ENCODE data around the gene SEMA5B.

DNA sequence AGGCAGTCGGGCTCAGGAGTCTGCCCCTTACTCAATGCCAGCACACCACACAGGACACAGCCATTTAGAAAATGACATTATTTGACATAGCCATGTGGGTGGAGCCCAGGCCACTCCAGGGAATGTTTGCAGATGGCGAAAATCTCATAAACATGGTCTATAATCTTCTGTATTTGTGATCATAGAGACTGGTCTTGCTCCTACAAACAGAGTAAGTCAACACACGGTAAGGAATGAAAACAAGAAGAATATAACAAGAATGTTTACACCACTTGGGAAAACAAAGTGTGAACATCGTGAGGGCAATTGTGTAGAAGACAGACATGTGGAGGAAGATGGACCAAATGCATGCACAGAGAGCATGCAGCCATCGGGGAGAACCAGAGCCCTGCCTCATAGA is 68.2 kb downstream of the SEMA5B start:
- TF ChIP-seq, protein P1, sequence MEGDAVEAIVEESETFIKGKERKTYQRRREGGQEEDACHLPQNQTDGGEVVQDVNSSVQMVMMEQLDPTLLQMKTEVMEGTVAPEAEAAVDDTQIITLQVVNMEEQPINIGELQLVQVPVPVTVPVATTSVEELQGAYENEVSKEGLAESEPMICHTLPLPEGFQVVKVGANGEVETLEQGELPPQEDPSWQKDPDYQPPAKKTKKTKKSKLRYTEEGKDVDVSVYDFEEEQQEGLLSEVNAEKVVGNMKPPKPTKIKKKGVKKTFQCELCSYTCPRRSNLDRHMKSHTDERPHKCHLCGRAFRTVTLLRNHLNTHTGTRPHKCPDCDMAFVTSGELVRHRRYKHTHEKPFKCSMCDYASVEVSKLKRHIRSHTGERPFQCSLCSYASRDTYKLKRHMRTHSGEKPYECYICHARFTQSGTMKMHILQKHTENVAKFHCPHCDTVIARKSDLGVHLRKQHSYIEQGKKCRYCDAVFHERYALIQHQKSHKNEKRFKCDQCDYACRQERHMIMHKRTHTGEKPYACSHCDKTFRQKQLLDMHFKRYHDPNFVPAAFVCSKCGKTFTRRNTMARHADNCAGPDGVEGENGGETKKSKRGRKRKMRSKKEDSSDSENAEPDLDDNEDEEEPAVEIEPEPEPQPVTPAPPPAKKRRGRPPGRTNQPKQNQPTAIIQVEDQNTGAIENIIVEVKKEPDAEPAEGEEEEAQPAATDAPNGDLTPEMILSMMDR (IDR thresholded peaks at IDR 0.05), result no peak
- no peak for TF ChIP-seq POLR2A (IDR thresholded peaks at IDR 0.05)
- TF ChIP-seq POLR2AphosphoS5 (IDR thresholded peaks at IDR 0.05), result no peak

All from breast epithelium (tissue), 3 donors.